NCI-H2081 treated with DMSO at 0.1 percent for 48 hours (cell line): ENCODE data around the gene ADCY10.
"Not testable (repeated sequence)": the region's sequence is repeated elsewhere in the genome, so short reads cannot be mapped to it uniquely, and the experiment has no call there.

Source experiments
- DNase-seq: peaks from one replicate; lab custom pipeline; 2025; lab: John Stamatoyannopoulos, UW

Gene ADCY10

GRCh38 chr1:167860231-167860923 is 53.6 kb downstream of the ADCY10 start:
- DNase-seq: no peak

GRCh38 chr1:167856711-167857418 is 57.1 kb downstream of the ADCY10 start:
- DNase-seq: no peak

GRCh38 chr1:167854184-167854583 is 59.8 kb downstream of the ADCY10 start:
- DNase-seq: no peak

GRCh38 chr1:167849666-167850065 is 64.3 kb downstream of the ADCY10 start:
- DNase-seq: no peak

GRCh38 chr1:167842872-167843271 is 71.1 kb downstream of the ADCY10 start:
- DNase-seq: no peak

- DNase-seq: no peak
Measured at GRCh38 chr1:167841530-167841929, 72.4 kb downstream of the ADCY10 start.

GRCh38 chr1:167839009-167839408 is 74.9 kb downstream of the ADCY10 start:
- DNase-seq: no peak

- no peak for DNase-seq
Measured at GRCh38 chr1:167837326-167837725, 76.6 kb downstream of the ADCY10 start.

GRCh38 chr1:167836197-167836596 is 77.7 kb downstream of the ADCY10 start:
- DNase-seq: no peak

- no peak for DNase-seq
Measured at GRCh38 chr1:167833904-167834303, 80.0 kb downstream of the ADCY10 start.

- no peak for DNase-seq
Measured at GRCh38 chr1:167832693-167833092, 81.2 kb downstream of the ADCY10 start.

- not testable (repeated sequence) for DNase-seq
Measured at GRCh38 chr1:167830668-167831067, 83.3 kb downstream of the ADCY10 start.

GRCh38 chr1:167829868-167830267 is 84.1 kb downstream of the ADCY10 start:
- no peak for DNase-seq

GRCh38 chr1:167826127-167826526 is 87.8 kb downstream of the ADCY10 start:
- no peak for DNase-seq

GRCh38 chr1:167825419-167826079 is 88.4 kb downstream of the ADCY10 start:
- no peak for DNase-seq

GRCh38 chr1:167824163-167824794 is 89.7 kb downstream of the ADCY10 start:
- no peak for DNase-seq

- no peak for DNase-seq
Measured at GRCh38 chr1:167821969-167822685, 91.8 kb downstream of the ADCY10 start.

GRCh38 chr1:167821356-167821685 is 92.6 kb downstream of the ADCY10 start:
- no peak for DNase-seq

- DNase-seq: no peak
Measured at GRCh38 chr1:167820684-167821355, 93.1 kb downstream of the ADCY10 start.

- DNase-seq: no peak
Measured at GRCh38 chr1:167819849-167820683, 93.9 kb downstream of the ADCY10 start.

- DNase-seq: no peak
Measured at GRCh38 chr1:167815650-167816049, 98.3 kb downstream of the ADCY10 start.
